ENCODE data around the gene ASB16.

Gene ASB16

DNA sequence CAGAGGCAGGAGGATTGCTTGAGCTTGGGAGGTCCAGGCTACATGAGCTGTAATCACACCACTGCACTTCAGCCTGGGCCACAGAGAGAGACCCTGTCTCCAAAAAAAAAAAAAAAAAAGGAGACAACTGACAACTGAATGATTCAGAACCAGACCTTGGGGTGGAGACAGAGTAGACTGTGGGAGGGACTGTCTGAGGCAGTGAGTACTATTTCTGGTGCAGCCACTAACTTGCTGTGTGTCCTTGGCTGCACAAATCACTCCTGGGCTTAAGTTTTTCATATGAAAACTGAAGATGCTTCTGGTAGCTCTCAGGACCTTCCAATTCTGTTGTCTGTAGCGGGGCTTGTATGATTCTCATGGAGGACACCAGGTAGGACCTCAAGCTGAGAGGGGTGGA is 5.8 kb downstream of the ASB16 start:
- peaks cover 66% of the 10 kb centered on the region for H3K36me3 ChIP-seq
- no peaks in the 10 kb centered on the region for H3K9me3 ChIP-seq
- TF ChIP-seq Cebpa-rat (IDR thresholded peaks at IDR 0.05) = no peak
- H3K4me1 ChIP-seq = peaks cover 12% of the 10 kb centered on the region
- no peaks in the 10 kb centered on the region for H3K27me3 ChIP-seq
- H3K9ac ChIP-seq = no peak overlapping the region
- H3K4me3 ChIP-seq = no peak overlapping the region
- peaks cover 10% of the 10 kb centered on the region; the same call in 1 of the 2 replicates for H4K20me1 ChIP-seq
- H3K4me2 ChIP-seq = no peak overlapping the region
- no peak overlapping the region for H3K27ac ChIP-seq

DNA sequence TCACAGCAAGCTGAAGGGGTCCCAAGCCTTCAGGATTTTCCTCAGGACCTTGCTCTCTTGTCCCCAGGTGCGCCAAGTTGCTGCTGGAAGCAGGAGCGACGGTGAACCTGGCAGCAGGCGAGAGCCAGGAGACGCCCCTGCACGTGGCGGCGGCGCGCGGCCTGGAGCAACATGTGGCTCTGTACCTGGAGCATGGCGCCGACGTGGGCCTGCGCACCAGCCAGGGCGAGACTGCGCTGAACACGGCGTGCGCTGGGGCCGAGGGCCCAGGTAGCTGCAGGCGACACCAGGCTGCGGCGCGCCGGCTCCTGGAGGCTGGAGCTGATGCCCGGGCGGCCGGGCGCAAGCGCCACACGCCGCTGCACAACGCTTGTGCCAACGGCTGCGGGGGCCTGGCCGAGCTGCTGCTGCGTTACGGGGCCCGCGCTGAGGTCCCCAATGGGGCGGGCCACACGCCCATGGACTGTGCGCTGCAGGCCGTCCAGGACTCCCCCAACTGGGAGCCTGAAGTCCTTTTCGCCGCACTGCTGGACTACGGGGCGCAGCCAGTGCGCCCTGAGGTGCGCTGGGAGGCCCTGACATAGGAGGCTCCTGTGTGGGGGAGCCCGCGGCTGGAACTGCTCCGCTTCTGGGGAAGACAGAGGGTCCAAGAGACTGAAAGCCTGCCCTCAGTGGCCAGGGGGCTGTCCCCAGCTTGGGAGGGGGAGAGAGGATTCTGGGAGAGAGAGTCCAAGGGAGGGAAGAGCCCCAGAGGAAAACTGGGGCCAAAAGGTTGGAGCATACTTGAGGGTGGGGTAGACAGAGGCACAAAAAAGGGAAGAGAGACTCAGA is 6.4 kb downstream of the ASB16 start:
- Histone ChIP-seq H3K4me3 (no peak overlapping the region), H3K4me1 (peaks cover 5% of the 10 kb centered on the region), H3K27ac (no peak overlapping the region), H3K27me3 (no peaks in the 10 kb centered on the region), H3K4me2 (no peak overlapping the region), H3K9me3 (no peaks in the 10 kb centered on the region), H4K20me1 (peaks cover 14% of the 10 kb centered on the region), H3K9ac (no peak overlapping the region), H3K36me3 (peaks cover 71% of the 10 kb centered on the region)
- TF ChIP-seq Cebpa-rat (IDR thresholded peaks at IDR 0.05) = no peak

DNA sequence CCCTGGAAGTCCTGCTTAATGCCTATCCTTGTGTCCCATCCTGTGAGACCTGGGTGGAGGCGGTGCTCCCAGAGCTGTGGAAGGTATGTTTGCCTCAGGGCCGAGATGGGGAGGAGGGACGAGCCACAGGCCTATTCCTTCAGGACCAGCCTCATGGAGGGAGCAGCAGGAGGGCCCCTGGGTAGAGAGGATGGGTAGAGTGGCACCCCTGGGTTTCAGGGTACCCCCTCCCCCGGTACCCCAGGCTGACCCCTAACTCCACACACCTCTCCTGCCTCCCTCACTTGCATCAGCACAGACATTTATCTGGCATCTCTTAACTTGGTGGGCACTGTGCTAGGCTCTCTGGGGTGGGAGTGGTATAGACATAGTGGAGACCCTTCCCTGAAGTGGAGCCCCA is 7.1 kb downstream of the ASB16 start:
- Histone ChIP-seq H3K9ac (no peak overlapping the region), H4K20me1 (peaks cover 20% of the 10 kb centered on the region), H3K4me2 (no peak overlapping the region), H3K9me3 (no peaks in the 10 kb centered on the region), H3K27me3 (no peaks in the 10 kb centered on the region), H3K4me1 (no peaks in the 10 kb centered on the region), H3K27ac (no peak overlapping the region), H3K4me3 (no peak overlapping the region), H3K36me3 (peaks cover 72% of the 10 kb centered on the region)
- TF ChIP-seq Cebpa-rat (IDR thresholded peaks at IDR 0.05) = no peak

DNA sequence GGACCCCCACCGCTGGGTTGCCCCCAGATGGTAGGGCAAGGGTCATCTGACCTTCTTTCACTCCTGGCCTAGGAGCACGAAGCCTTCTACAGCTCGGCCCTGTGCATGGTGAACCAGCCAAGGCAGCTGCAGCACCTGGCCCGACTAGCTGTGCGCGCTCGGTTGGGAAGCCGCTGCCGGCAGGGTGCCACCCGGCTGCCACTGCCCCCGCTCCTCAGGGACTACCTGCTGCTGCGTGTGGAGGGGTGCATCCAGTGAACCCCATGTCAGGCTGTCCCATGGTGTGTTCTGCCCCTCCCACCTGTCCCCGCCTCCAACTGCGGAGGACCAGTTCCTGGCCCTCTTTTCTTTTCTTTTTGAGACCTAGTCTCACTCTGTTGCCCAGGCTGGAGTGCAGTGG is 7.6 kb downstream of the ASB16 start:
- H3K4me3 ChIP-seq = no peak overlapping the region
- no peaks in the 10 kb centered on the region for H3K4me1 ChIP-seq
- peaks cover 77% of the 10 kb centered on the region for H3K36me3 ChIP-seq
- no peak for TF ChIP-seq Cebpa-rat (IDR thresholded peaks at IDR 0.05)
- no peak overlapping the region for H3K27ac ChIP-seq
- H3K4me2 ChIP-seq = no peak overlapping the region
- no peak overlapping the region for H3K9ac ChIP-seq
- H3K27me3 ChIP-seq = no peaks in the 10 kb centered on the region
- H3K9me3 ChIP-seq = no peaks in the 10 kb centered on the region
- peaks cover 24% of the 10 kb centered on the region for H4K20me1 ChIP-seq

DNA sequence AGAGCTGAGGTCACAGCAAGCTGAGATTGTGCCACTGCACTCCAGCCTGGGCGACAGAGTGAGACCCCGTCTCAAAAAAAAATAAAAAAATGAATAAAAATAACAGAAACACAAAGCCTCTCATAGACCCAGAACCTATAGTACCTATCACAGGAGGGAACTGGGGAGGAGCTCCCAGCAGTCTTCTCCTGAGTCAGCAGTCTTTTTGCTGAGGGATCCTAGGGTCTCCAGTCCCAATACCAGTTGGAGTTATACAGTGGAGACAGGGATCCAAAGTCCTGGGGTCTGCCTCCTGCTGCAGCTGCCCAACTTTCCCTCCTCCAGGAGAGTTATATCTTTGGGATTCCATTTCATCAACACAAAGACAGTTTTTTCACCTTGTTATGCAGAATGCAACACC is 12.5 kb downstream of the ASB16 start:
- Histone ChIP-seq H3K27ac (no peak overlapping the region), H3K9ac (peak overlapping the region; percentile 24; the same call in 1 of the 2 replicates), H3K4me2 (no peak overlapping the region), H4K20me1 (peaks cover 46% of the 10 kb centered on the region), H3K27me3 (no peaks in the 10 kb centered on the region), H3K36me3 (peaks cover 50% of the 10 kb centered on the region), H3K4me3 (no peak overlapping the region), H3K9me3 (no peaks in the 10 kb centered on the region), H3K4me1 (peaks cover 31% of the 10 kb centered on the region)
- TF ChIP-seq Cebpa-rat (IDR thresholded peaks at IDR 0.05) = no peak

DNA sequence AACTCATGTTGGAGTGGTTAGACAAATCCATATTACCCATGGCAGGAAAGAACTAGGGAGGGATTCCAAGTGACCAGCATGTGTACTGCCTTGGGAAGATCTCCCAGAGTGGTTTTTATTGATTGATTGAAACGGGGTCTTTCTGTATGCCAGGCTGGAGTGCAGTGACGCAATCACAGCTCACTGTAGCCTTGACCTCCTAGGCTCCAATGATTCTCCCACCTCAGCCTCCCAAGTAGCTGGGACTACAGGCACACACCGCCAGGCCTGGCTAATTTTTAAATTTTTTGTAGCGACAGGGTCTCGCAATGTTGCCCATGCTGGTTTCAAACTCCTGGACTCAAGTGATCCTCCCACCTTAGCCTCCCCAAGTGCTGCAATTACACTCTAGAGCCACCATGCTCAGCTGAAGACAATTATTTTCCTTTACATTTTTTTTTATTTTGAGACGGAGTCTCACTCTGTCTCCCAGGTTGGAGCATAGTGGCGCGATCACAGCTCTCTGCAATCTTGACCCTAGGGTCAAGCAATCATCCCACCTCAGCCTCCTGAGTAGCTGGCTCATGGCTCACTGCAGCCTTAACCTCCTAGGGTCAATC is 13.8 kb downstream of the ASB16 start:
- Histone ChIP-seq H3K9me3 (no peaks in the 10 kb centered on the region), H3K4me1 (peaks cover 40% of the 10 kb centered on the region), H3K4me2 (peak overlapping the region; percentile 94), H3K36me3 (peaks cover 50% of the 10 kb centered on the region), H3K27ac (no peak overlapping the region), H3K9ac (no peak overlapping the region; the same call in 1 of the 2 replicates), H3K4me3 (no peak overlapping the region), H3K27me3 (no peaks in the 10 kb centered on the region), H4K20me1 (peaks cover 50% of the 10 kb centered on the region)
- peak; percentile 53; the same call in 1 of the 2 replicates for TF ChIP-seq Cebpa-rat (IDR thresholded peaks at IDR 0.05)

DNA sequence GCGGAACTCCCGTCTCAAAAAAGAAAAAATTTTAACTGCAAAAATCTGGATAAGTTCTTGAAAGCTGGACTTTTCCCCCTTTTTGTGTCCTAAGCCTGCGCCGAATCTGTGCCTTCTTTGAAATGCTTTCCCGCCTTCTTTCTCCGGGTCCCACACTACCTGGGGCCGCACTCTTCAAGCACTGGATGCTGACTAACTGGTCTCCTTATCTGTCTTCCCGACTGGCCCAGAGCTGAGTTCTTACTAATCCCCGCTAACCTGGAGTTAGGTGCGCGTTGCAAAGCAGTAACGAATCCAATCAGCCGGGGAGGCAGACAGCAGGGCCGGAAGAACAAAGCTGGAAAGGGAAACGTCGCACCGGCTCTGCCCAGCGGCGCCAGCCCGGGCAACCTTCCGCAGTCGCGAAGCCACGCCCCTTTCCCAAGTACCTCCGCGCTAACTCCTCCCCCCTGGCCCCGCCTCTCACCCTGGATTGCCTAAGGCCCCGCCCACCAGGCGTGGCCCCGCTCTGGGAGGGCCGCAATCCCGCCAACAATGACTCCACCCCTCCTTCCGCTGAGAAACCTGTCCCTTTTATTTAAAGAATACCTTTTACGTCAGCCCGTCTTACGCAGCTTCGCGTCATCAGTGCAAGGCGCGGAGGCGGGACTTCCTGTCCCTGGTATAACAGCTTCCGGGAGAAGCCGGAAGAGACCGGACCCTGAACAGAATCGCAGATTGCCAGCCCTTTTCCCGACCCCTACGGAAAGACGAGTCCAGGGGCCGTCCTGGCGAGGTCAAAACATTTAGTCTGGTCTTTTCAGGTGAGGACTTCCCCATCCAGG is 16.0 kb downstream of the ASB16 start, which contains the start of gene TMUB2:
TSS of gene TMUB2 (plus strand) at position 666 of the 824 bp plus-strand sequence. CDS start 737 bp downstream, outside the sequence.
- peak within 1 kb of the TSS; percentile 94 for H3K9ac ChIP-seq

DNA sequence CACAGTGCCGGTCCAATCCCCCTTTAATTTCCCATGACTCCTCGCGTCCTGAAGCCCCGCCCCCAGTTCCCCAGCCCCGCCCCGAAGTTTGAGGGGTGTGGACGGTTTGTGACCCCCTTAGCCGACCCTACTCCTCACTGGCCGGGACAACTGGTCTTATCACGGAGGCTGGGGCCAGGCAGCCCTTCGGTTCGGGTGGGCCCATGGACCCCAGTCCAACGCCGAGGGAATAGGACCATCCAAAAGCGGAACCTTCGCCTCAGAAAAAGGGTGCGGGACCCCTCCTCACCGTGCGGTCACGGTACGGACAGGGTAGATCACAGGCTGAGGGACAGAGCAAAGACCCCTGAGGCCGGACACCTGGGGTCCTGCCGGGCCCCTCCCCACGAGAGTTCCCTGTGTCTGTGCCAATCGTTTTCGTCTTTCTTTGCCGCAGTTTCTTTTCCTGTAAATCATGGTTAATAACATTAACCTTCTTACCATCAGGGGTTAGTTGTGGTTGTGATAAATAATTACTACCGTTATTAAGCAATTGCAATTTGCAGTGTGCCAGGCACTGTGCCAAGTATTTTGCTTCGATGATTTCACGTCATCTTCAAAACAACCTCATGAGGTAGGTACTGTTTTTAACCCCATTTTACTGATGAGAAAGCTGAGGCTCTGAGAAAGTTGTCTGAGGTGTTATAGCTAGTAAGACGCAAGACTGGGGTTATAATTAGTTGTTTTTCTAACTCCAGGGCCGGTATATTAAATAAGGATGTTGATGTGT is 16.8 kb downstream of the ASB16 start:
- H3K4me3 ChIP-seq = peak overlapping the region; percentile 95
- peaks cover 43% of the 10 kb centered on the region for H4K20me1 ChIP-seq
- peak overlapping the region; percentile 94 for H3K9ac ChIP-seq
- peak overlapping the region; percentile 83 for H3K4me2 ChIP-seq
- H3K27ac ChIP-seq = peak overlapping the region; percentile 88
- TF ChIP-seq Cebpa-rat (IDR thresholded peaks at IDR 0.05) = no peak
- H3K9me3 ChIP-seq = no peaks in the 10 kb centered on the region
- no peaks in the 10 kb centered on the region for H3K27me3 ChIP-seq
- peaks cover 67% of the 10 kb centered on the region for H3K36me3 ChIP-seq
- peaks cover 40% of the 10 kb centered on the region for H3K4me1 ChIP-seq

More for the DNA sequence above, 16.0 kb downstream of the ASB16 start, which contains the start of gene TMUB2:
- Histone ChIP-seq H3K36me3 (peaks cover 67% of the 10 kb centered on the region), H3K4me2 (peak within 1 kb of the TSS; percentile 94), H3K4me1 (peaks cover 40% of the 10 kb centered on the region), H4K20me1 (peaks cover 50% of the 10 kb centered on the region), H3K27me3 (no peaks in the 10 kb centered on the region), H3K27ac (peak within 1 kb of the TSS; percentile 88), H3K4me3 (peak within 1 kb of the TSS; percentile 95), H3K9me3 (no peaks in the 10 kb centered on the region)
- TF ChIP-seq Cebpa-rat (IDR thresholded peaks at IDR 0.05) = peak; percentile 68; the same call in 1 of the 2 replicates

All from BLaER1 (cell line).